K562 (cell line): ENCODE results near the gene CRCP. TPM values are rescaled to one million over a fixed set of nuclear protein-coding genes. Genes with fewer than 3 reads are reported as not detected.
"Not testable (repeated sequence)": the region's sequence is repeated elsewhere in the genome, so short reads cannot be mapped to it uniquely, and the experiment has no call there.

Experiments used
- ATAC-seq: fragments of 200-7000 bp; cut with Tn5 transposase; 3 replicates; pipeline ENCODE4 v1.9.1; 2020; ENCODE audit warnings: moderate library complexity
- BruUV-seq: library from RNA; stranded (reverse); fragments of 400-500 nt; replicated peaks from 2 replicates; lab custom pipeline; 2021; lab: Mats Ljungman, UMichigan
- CTCF ChIA-PET: fragments of 300-600 bp; formaldehyde crosslinking; extraction: SDS; loops from one replicate; lab custom pipeline; 2021; ENCODE audit warnings: low intra/inter-chr PET ratio; lab: Yijun Ruan, JAX
- POLR2A ChIA-PET: fragments of 300-600, 350-650 bp; sonication (Branson Sonifier 250); formaldehyde crosslinking; extraction: SDS; loops from one replicate; lab custom pipeline; 2021; ENCODE audit warnings: antibody characterized with exemption, inconsistent platforms; lab: Yijun Ruan, JAX
- DNase-seq, 4 experiments: peaks; one replicate each; pipeline versions ENCODE4 v3.0.0 to v3.0.0-alpha.2; 2011 to 2018; ENCODE audit warnings: low spot score in 3 of 4, mixed read lengths in 3 of 4; ENCODE audit errors: extremely low read depth in 1 of 4
- FAIRE-seq: peaks from 2 replicates; lab custom pipeline; 2011; peaks lifted over from hg19 to GRCh38; lab: Jason Lieb, UNC
- H2AFZ ChIP-seq: 2 replicates; pipeline ENCODE4 v1.6.0; 2011; ENCODE audit warnings: low read depth, low read length, control low read depth, inconsistent platforms
- H3K27ac ChIP-seq: fragments of 200-600 bp; 3 replicates; pipeline ENCODE4 v1.8.0; 2011; ENCODE audit warnings: low read depth, mild to moderate bottlenecking, control low read depth, inconsistent platforms, low read length, moderate library complexity, mixed read lengths; ENCODE audit errors: extremely low read depth
- H3K27me3 ChIP-seq, 2 experiments: fragments of 300-600 bp in 1 of 2; 2 replicates in 1 of 2; 3 replicates in 1 of 2; pipeline versions ENCODE4 v1.6.0 to v1.8.0; 2011; ENCODE audit warnings: inconsistent platforms in 2 of 2, low read length in 2 of 2, mild to moderate bottlenecking in 1 of 2, mixed read lengths in 1 of 2, moderate library complexity in 1 of 2; ENCODE audit not compliant: control insufficient read depth in 2 of 2, insufficient read depth in 2 of 2
- H3K36me3 ChIP-seq: fragments of 300-600 bp; 3 replicates; pipeline ENCODE4 v1.8.0; 2011; ENCODE audit warnings: mild to moderate bottlenecking, low read length, inconsistent platforms; ENCODE audit not compliant: control insufficient read depth, insufficient read depth
- H3K4me1 ChIP-seq, 2 experiments: fragments of 200-600 bp in 1 of 2; replicated peaks in 1 of 2; 2 replicates in 1 of 2; 3 replicates in 1 of 2; pipeline versions ENCODE4 v1.5.1 to v1.8.0; 2011; ENCODE audit warnings: inconsistent platforms in 2 of 2, low read length in 2 of 2, mild to moderate bottlenecking in 1 of 2, mixed read lengths in 1 of 2, moderate library complexity in 1 of 2; ENCODE audit not compliant: control insufficient read depth in 2 of 2, insufficient read depth in 2 of 2
- H3K4me2 ChIP-seq: 2 replicates; pipeline ENCODE4 v1.6.1; 2011; ENCODE audit warnings: low read length, control low read depth, inconsistent platforms, mixed read lengths; ENCODE audit not compliant: insufficient read depth
- H3K4me3 ChIP-seq: fragments of 200-600 bp; sonication (generic), shearing (Covaris generic); 2 replicates; pipeline ENCODE4 v1.5.1; 2016; ENCODE audit warnings: control low read depth, inconsistent platforms
- H3K79me2 ChIP-seq: fragments of 200-600 bp; 3 replicates; pipeline ENCODE4 v1.8.0; 2011; ENCODE audit warnings: low read length, inconsistent platforms; ENCODE audit not compliant: control insufficient read depth, insufficient read depth
- H3K9ac ChIP-seq, 2 experiments: 2 replicates each; pipeline versions ENCODE4 v1.6.0 to v1.6.1; 2011; ENCODE audit warnings: low read depth in 2 of 2, low read length in 2 of 2, control low read depth in 1 of 2, inconsistent platforms in 1 of 2, mild to moderate bottlenecking in 1 of 2, mixed read lengths in 1 of 2; ENCODE audit not compliant: insufficient read depth in 1 of 2
- H3K9me1 ChIP-seq: one replicate; pipeline ENCODE4 v1.6.0; 2011; ENCODE audit warnings: inconsistent platforms, mild to moderate bottlenecking, low read length, moderate library complexity; ENCODE audit not compliant: control insufficient read depth, insufficient read depth
- H3K9me3 ChIP-seq: replicated peaks from 2 replicates; pipeline ENCODE4 v1.5.1; 2011; ENCODE audit warnings: low read depth, low read length, inconsistent platforms; ENCODE audit not compliant: control insufficient read depth, insufficient read depth
- H4K20me1 ChIP-seq: replicated peaks from 2 replicates; pipeline ENCODE4 v1.6.1; 2011; ENCODE audit warnings: low read length, inconsistent platforms, mixed read lengths; ENCODE audit not compliant: control insufficient read depth, insufficient read depth
- CREM ChIP-seq: IDR thresholded peaks from 2 replicates; pipeline ENCODE4 v1.6.1; 2014; ENCODE audit warnings: antibody characterized with exemption, low read depth
- NFIC ChIP-seq: fragments of 450-650 bp; IDR thresholded peaks from 2 replicates; pipeline ENCODE4 v1.6.1; 2017; ENCODE audit warnings: mild to moderate bottlenecking, inconsistent platforms
- WGBS: fragments of 100-300 bp; shearing (Covaris generic); methylation state at CpG from one replicate; pipeline ENCODE4 v1.1.6; 2016; ENCODE audit warnings: low coverage, mixed read lengths; ENCODE audit not compliant: insufficient coverage; ENCODE audit errors: missing lambda C conversion rate; 5-methylcytosine and 5-hydroxymethylcytosine counted together
- in situ Hi-C: fragments of 300-500 bp; cut with MboI; formaldehyde crosslinking; loops from 4 replicates; pipeline ENCODE4 v1.15.0; 2018; ENCODE audit warnings: inconsistent platforms, mixed read lengths
- intact Hi-C: fragments of 100-400 bp; cut with micrococcal nuclease; formaldehyde crosslinking; loops from 2 replicates; pipeline ENCODE4 v1.14.2; 2022
- polyA plus RNA-seq, 8 experiments: library from polyadenylated mRNA; depleted of rRNA in 4 of 8; stranded (reverse) in 5 of 8; unstranded in 3 of 8; fragments of >200 nt; fragmentation: Nextera tagmentation in 2 of 8; fragmentation: Illumina TruSeq in 1 of 8; extraction: Ambion mirVana in 2 of 8; extraction: Trizol in 1 of 8; gene quantifications; 2 replicates each; pipeline versions ENCODE4 v1.2.1 to v1.2.3, GENCODE V29; 2011 to 2014; ENCODE audit warnings: inconsistent platforms in 1 of 8, missing spikeins in 1 of 8
- total RNA-seq, 7 experiments: library from RNA; depleted of rRNA in 6 of 7; stranded (reverse); fragments of >200 nt in 6 of 7; fragmentation: Illumina TruSeq in 2 of 7; extraction: Trizol in 2 of 7; gene quantifications; 2 replicates each; pipeline versions ENCODE4 v1.2.1 to v1.2.3, GENCODE V29; 2011 to 2021; ENCODE audit warnings: low replicate concordance in 1 of 7
- TF ChIP-seq, protein P1 (sequence below), 2 experiments: fragments of 250-450 bp in 1 of 2; fragments of 450-650 bp in 1 of 2; sonication (Bioruptor Pico) in 1 of 2; IDR thresholded peaks; 2 replicates each; pipeline versions ENCODE4 v1.6.1 to v1.8.0; 2016 to 2021; ENCODE audit warnings: mild to moderate bottlenecking in 2 of 2, moderate library complexity in 2 of 2, missing compliant biosample characterization in 1 of 2, missing genetic modification characterization in 1 of 2

The CRCP gene
- total and polyA plus RNA-seq, 9 of the 15 experiments (the other 6 are each of a cell fraction or from before 2014, with no cell fraction given), result 22.1 to 58.3 (median 43.4) TPM

DNA sequence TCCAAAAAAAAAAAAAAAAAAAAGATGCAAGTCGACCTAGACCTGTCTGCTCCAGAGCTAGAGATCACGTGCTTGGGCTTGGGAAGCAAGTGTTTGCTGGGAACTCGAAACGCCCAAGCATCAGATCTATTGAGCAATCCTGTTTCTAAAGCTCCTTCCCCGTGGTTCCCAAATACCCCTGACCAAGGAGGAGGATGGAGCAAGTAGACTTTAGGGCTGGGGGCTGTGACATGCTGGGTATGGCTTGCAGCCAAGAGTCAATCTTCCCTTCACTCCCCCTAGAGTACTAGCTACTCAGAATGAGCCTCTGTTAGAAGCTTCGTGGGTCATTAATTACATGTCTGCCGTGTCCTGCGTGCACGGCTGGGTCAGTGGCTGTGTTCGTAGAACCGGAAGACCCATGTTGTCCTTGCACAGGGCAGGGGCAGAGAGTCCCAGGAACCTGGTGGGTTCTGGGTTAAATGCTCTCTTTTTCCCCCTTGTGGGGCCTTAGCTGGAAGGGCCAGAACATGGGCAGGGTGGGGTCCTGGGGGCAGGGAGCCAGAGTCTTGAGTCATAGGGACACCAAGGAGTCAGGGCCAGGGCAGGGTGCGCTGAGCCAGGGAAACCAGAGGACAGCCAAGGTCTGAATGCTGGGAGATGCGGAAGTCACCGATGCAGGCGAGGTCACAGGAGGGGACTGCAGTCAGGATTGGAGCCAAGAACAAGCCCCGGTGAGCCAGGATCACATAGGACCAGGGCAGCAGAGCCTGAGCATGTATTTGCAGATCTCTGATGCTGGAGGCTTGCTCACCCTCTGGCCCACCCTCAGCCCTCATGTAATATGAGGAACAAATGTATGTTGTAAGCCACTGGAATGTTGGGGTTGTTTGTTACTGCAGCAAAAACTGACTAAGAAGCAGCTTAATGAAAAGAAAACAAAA is 55.9 kb downstream of the CRCP start (continued):
- TF ChIP-seq, protein P1, sequence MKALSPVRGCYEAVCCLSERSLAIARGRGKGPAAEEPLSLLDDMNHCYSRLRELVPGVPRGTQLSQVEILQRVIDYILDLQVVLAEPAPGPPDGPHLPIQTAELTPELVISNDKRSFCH (CRISPR knock-in tag; IDR thresholded peaks at IDR 0.05), result no peak
- TF ChIP-seq, protein P1 (tag; IDR thresholded peaks at IDR 0.05), result no peak
- TF ChIP-seq CREM, result no peak

- H3K9ac ChIP-seq, H3K4me1 ChIP-seq, H3K4me3 ChIP-seq, H2AFZ ChIP-seq, H3K9me3 ChIP-seq, BruUV-seq, ATAC-seq, H3K9me1 ChIP-seq, H3K4me2 ChIP-seq, DNase-seq, CTCF ChIA-PET, intact Hi-C loops, H3K27ac ChIP-seq: not testable (repeated sequence)
- peaks cover 7 to 24% of the 10 kb centered on the region in 2 experiments; a peak in 4 of 5 replicates for H3K27me3 ChIP-seq
- POLR2A ChIA-PET, result interaction anchor here (0.7 to 1.0 kb wide), 2 partner anchors 10 to 880 kb away, joined by 3 read pairs; no protein-coding TSS in a partner anchor
- WGBS, result 2% methylated on average over 9 of the region's 9 CpGs
- peak; percentile 40 for TF ChIP-seq NFIC
- TF ChIP-seq, all 486 proteins: peak for 1; not testable (repeated sequence) for 485
- FAIRE-seq, H4K20me1 ChIP-seq, in situ Hi-C loops, H3K36me3 ChIP-seq, H3K79me2 ChIP-seq: not testable (repeated sequence)
Measured at GRCh38 chr7:66172536-66173401, 58.1 kb downstream of the CRCP start.
